Activated T-helper 17 cell treated with anti-CD3 and anti-CD28 coated beads, Interleukin-2, amount 50 U/mL, for 72 hours (primary cell): ENCODE data around the gene HS3ST3A1. TPM values are rescaled to one million over a fixed set of nuclear protein-coding genes. Genes with fewer than 3 reads are reported as not detected.

ENCODE experiments used
- ATAC-seq: fragments of 150-1000 bp; cut with Tn5 transposase; replicated peaks from 2 replicates; pipeline ENCODE4 v1.10.0; 2021; ENCODE audit warnings: mild to moderate bottlenecking, moderate library complexity
- H3K27ac Mint-ChIP-seq: one replicate; pipeline ENCODE4 v1.8.0; 2022; ENCODE audit warnings: mixed read lengths
- H3K27me3 Mint-ChIP-seq: one replicate; pipeline ENCODE4 v1.8.0; 2022; ENCODE audit warnings: mixed read lengths
- H3K36me3 Mint-ChIP-seq: one replicate; pipeline ENCODE4 v1.8.0; 2022; ENCODE audit warnings: low read depth, mild to moderate bottlenecking, mixed read lengths
- H3K4me1 Mint-ChIP-seq: one replicate; pipeline ENCODE4 v1.8.0; 2022; ENCODE audit warnings: mixed read lengths
- H3K4me3 Mint-ChIP-seq: one replicate; pipeline ENCODE4 v1.8.0; 2022; ENCODE audit warnings: mild to moderate bottlenecking, mixed read lengths
- H3K9me3 Mint-ChIP-seq: one replicate; pipeline ENCODE4 v1.8.0; 2022; ENCODE audit warnings: mixed read lengths
- total RNA-seq, 2 donors: library from RNA; stranded (reverse); gene quantifications; one replicate each; pipeline ENCODE4 v1.2.3, GENCODE V29; 2022

Gene HS3ST3A1
- total RNA-seq, result under 1 TPM in 1 of 2 donors, not detected in 1; 0.29 TPM

GRCh38 chr17:13601776-13602551 is at the start of gene HS3ST3A1:
TSS of gene HS3ST3A1 (minus strand) at chr17:13601929. CDS start at chr17:13601129, 800 bp downstream.
- H3K4me3 Mint-ChIP-seq, result peak within 1 kb of the TSS; percentile 64
- H3K27ac Mint-ChIP-seq, result no peak within 1 kb of the TSS
- no peaks in the 10 kb centered on the region for H3K9me3 Mint-ChIP-seq
- H3K36me3 Mint-ChIP-seq, result no peaks in the 10 kb centered on the region
- peaks cover 9% of the 10 kb centered on the region for H3K4me1 Mint-ChIP-seq
- peaks cover 56% of the 10 kb centered on the region for H3K27me3 Mint-ChIP-seq
- ATAC-seq, result peak; percentile 37

GRCh38 chr17:13650096-13650675 is 48.5 kb upstream of the HS3ST3A1 start:
- no peaks in the 10 kb centered on the region for H3K4me1 Mint-ChIP-seq
- no peak for ATAC-seq
- H3K27me3 Mint-ChIP-seq, result peaks cover 6% of the 10 kb centered on the region
- no peak overlapping the region for H3K4me3 Mint-ChIP-seq
- no peaks in the 10 kb centered on the region for H3K9me3 Mint-ChIP-seq
- no peaks in the 10 kb centered on the region for H3K36me3 Mint-ChIP-seq
- no peak overlapping the region for H3K27ac Mint-ChIP-seq

- H3K4me3 Mint-ChIP-seq, result no peak overlapping the region
- ATAC-seq, result no peak
- no peaks in the 10 kb centered on the region for H3K4me1 Mint-ChIP-seq
Observed at GRCh38 chr17:13647543-13648021, 45.9 kb upstream of the HS3ST3A1 start.

GRCh38 chr17:13646969-13647542 is 45.3 kb upstream of the HS3ST3A1 start:
- H3K27me3 Mint-ChIP-seq, result no peaks in the 10 kb centered on the region
- no peaks in the 10 kb centered on the region for H3K9me3 Mint-ChIP-seq
- H3K4me1 Mint-ChIP-seq, result no peaks in the 10 kb centered on the region
- no peak for ATAC-seq
- H3K36me3 Mint-ChIP-seq, result no peaks in the 10 kb centered on the region
- no peak overlapping the region for H3K27ac Mint-ChIP-seq
- H3K4me3 Mint-ChIP-seq, result no peak overlapping the region

More at GRCh38 chr17:13647543-13648021, 45.9 kb upstream of the HS3ST3A1 start:
- H3K9me3 Mint-ChIP-seq, result no peaks in the 10 kb centered on the region
- H3K27me3 Mint-ChIP-seq, result no peaks in the 10 kb centered on the region
- no peaks in the 10 kb centered on the region for H3K36me3 Mint-ChIP-seq
- H3K27ac Mint-ChIP-seq, result no peak overlapping the region

DNA sequence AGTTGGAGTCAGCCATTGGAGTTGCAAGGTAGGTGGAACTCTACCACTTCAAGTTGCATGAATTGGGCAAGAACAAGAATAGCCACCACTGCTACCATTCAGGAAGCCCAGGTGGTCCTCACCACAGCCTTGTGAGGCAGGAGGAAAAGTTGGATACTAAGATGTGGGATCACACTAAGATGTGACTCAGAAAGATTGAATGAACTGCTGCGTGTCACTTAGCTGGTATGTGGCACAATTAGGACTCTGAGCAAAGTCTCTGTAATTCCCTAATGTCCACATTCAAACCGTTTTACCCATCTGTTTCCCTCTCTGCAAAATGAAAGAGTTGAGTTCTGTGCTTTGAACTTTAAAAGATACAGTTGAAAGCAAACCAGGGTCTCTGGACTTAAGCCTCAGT is 44.7 kb upstream of the HS3ST3A1 start:
- H3K27ac Mint-ChIP-seq, result no peak overlapping the region
- no peaks in the 10 kb centered on the region for H3K9me3 Mint-ChIP-seq
- no peaks in the 10 kb centered on the region for H3K36me3 Mint-ChIP-seq
- H3K4me3 Mint-ChIP-seq, result no peak overlapping the region
- H3K4me1 Mint-ChIP-seq, result no peaks in the 10 kb centered on the region
- no peak for ATAC-seq
- peaks cover under 1% of the 10 kb centered on the region for H3K27me3 Mint-ChIP-seq

DNA sequence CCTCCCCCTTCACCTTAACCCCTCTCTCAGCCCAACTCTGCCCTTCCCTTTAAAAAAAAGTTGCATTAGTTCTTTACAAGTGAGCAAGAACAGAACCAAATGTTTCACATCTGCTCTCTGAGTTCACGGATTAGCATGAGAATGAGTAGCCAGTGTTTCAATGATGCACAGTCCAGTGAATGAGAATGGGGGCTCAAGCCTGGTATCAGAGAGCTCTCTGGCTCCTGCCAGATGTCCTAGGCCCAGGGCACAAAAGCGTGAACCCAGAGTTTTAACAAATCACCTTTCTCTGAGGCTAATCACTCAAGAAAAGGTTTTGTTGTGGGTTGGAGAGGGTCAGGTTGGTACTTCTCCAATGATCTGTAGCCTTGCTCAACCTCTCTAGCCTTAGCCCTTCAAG is 41.5 kb upstream of the HS3ST3A1 start:
- H3K4me1 Mint-ChIP-seq, result no peaks in the 10 kb centered on the region
- H3K4me3 Mint-ChIP-seq, result no peak overlapping the region
- ATAC-seq, result no peak
- H3K9me3 Mint-ChIP-seq, result no peaks in the 10 kb centered on the region
- H3K27ac Mint-ChIP-seq, result no peak overlapping the region
- peaks cover 4% of the 10 kb centered on the region for H3K27me3 Mint-ChIP-seq
- no peaks in the 10 kb centered on the region for H3K36me3 Mint-ChIP-seq

- ATAC-seq, result no peak
- Mint-ChIP-seq H3K9me3 (no peaks in the 10 kb centered on the region), H3K4me3 (no peak overlapping the region)
Observed at GRCh38 chr17:13642188-13642587, 40.5 kb upstream of the HS3ST3A1 start.

GRCh38 chr17:13640551-13640950 is 38.8 kb upstream of the HS3ST3A1 start:
- no peak for ATAC-seq
- H3K9me3 Mint-ChIP-seq, result no peaks in the 10 kb centered on the region
- H3K4me1 Mint-ChIP-seq, result no peaks in the 10 kb centered on the region
- H3K27me3 Mint-ChIP-seq, result peaks cover 4% of the 10 kb centered on the region
- H3K36me3 Mint-ChIP-seq, result no peaks in the 10 kb centered on the region
- no peak overlapping the region for H3K4me3 Mint-ChIP-seq
- no peak overlapping the region for H3K27ac Mint-ChIP-seq

More at GRCh38 chr17:13642188-13642587, 40.5 kb upstream of the HS3ST3A1 start:
- peaks cover 4% of the 10 kb centered on the region for H3K27me3 Mint-ChIP-seq
- no peaks in the 10 kb centered on the region for H3K4me1 Mint-ChIP-seq
- H3K27ac Mint-ChIP-seq, result no peak overlapping the region
- no peaks in the 10 kb centered on the region for H3K36me3 Mint-ChIP-seq

DNA sequence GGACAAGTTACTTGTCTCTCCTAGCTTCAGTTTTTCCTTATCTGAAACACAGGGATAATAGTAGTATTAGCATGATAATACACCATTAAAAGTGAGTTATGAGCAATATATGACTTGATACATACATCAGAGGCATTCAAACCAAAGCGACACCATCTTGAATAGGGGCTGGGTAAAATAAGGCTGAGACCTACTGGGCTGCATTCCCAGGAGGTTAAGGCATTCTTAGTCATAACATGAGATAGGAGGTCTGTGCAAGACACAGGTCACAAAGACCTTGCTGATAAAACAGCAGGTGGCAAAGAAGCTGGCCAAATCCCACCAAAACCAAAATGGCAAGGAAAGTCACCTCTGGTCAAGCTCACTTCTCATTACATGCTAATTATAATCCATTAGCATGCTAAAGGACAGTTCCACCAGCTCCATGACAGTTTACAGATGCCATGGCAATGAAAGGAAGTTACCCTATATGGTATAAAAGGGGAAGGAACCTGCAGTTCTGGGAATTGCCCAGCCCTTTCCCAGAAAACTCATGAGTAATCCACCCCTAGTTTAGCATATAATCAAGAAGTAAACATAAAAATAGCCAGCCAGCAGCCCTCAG is 37.2 kb upstream of the HS3ST3A1 start:
- Mint-ChIP-seq H3K4me3 (no peak overlapping the region), H3K4me1 (no peaks in the 10 kb centered on the region), H3K27me3 (peaks cover 8% of the 10 kb centered on the region), H3K27ac (no peak overlapping the region), H3K36me3 (no peaks in the 10 kb centered on the region), H3K9me3 (no peaks in the 10 kb centered on the region)
- ATAC-seq, result peak; percentile 47

GRCh38 chr17:13636951-13637350 is 35.2 kb upstream of the HS3ST3A1 start:
- H3K36me3 Mint-ChIP-seq, result no peaks in the 10 kb centered on the region
- no peak overlapping the region for H3K4me3 Mint-ChIP-seq
- H3K9me3 Mint-ChIP-seq, result no peaks in the 10 kb centered on the region
- peaks cover 11% of the 10 kb centered on the region for H3K27me3 Mint-ChIP-seq
- ATAC-seq, result no peak
- H3K4me1 Mint-ChIP-seq, result no peaks in the 10 kb centered on the region
- H3K27ac Mint-ChIP-seq, result no peak overlapping the region

- no peaks in the 10 kb centered on the region for H3K4me1 Mint-ChIP-seq
- no peak for ATAC-seq
- H3K36me3 Mint-ChIP-seq, result no peaks in the 10 kb centered on the region
- peaks cover 7% of the 10 kb centered on the region for H3K27me3 Mint-ChIP-seq
- no peak overlapping the region for H3K27ac Mint-ChIP-seq
- H3K4me3 Mint-ChIP-seq, result no peak overlapping the region
- no peaks in the 10 kb centered on the region for H3K9me3 Mint-ChIP-seq
Observed at GRCh38 chr17:13635951-13636350, 34.2 kb upstream of the HS3ST3A1 start.

DNA sequence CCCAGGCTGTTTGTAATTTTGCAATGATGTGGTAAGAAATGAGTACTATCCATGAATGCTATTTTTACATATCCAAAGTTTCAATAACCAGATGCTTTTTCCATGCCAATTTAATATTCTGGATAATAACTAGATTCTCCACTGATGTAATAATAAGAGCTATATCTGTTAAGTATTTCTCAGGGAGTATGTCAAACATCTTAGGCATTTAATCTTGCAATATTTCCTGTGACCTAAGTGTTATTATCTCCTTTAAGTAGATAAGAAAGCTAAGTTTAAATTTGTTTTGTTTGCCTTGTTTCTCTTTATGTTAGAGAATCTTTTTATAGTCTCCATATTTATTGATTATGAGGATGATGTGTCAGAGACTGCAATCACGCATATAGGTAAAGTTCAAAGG is 32.3 kb upstream of the HS3ST3A1 start:
- Mint-ChIP-seq H3K36me3 (no peaks in the 10 kb centered on the region), H3K4me1 (no peaks in the 10 kb centered on the region), H3K4me3 (no peak overlapping the region), H3K27me3 (peaks cover 7% of the 10 kb centered on the region), H3K9me3 (no peaks in the 10 kb centered on the region), H3K27ac (no peak overlapping the region)
- ATAC-seq, result no peak

DNA sequence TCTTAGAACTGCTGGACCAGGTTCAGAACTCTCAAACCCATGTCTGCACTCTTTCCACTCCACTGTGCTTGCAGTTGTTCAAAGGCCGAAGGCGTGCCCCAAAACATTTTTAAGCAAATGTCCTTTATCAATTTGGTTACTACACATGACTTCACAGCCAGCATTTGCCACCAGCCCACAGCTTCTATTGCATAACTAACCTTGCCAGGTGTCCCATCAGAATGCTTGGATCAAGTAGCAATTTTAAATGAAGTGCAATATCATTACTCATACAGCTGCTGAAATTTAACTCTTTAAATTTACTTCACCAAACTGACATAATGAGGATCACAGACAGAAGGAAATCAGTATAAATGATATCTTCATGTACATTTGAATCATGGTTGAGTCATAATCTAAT is 29.8 kb upstream of the HS3ST3A1 start:
- peaks cover 10% of the 10 kb centered on the region for H3K27me3 Mint-ChIP-seq
- ATAC-seq, result no peak
- H3K36me3 Mint-ChIP-seq, result no peaks in the 10 kb centered on the region
- H3K9me3 Mint-ChIP-seq, result no peaks in the 10 kb centered on the region
- H3K4me1 Mint-ChIP-seq, result no peaks in the 10 kb centered on the region
- H3K4me3 Mint-ChIP-seq, result no peak overlapping the region
- no peak overlapping the region for H3K27ac Mint-ChIP-seq

DNA sequence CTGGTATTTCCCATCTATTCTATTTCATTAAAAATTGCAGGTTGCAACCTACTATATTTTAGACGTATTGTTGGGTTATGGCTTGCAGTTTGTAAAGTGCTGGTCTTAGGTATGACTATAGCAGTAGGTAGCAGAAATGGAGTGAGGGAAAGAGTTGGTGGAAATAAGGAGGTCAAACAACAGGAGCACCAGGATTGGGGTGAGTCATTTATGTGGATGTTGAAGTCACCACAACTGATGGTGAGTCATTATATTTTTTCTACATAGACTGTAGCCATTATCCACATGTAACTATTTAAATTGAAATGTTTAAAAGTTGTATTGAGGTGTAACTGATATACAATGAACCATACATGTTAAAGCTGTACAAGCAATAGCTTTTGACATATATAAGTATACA is 25.0 kb upstream of the HS3ST3A1 start:
- H3K27ac Mint-ChIP-seq, result no peak overlapping the region
- H3K27me3 Mint-ChIP-seq, result peaks cover 26% of the 10 kb centered on the region
- H3K36me3 Mint-ChIP-seq, result no peaks in the 10 kb centered on the region
- no peak for ATAC-seq
- no peaks in the 10 kb centered on the region for H3K4me1 Mint-ChIP-seq
- no peaks in the 10 kb centered on the region for H3K9me3 Mint-ChIP-seq
- no peak overlapping the region for H3K4me3 Mint-ChIP-seq
